OCI-LY1 (cell line): Measurements from ENCODE around the gene ZNF618.

Source experiments
- H2AFZ ChIP-seq: fragments of 200-600 bp; sonication (generic), shearing (Covaris generic); 2 replicates; pipeline ENCODE4 v1.6.0; 2014; ENCODE audit warnings: antibody characterized with exemption, mild to moderate bottlenecking, low read length
- H3F3A ChIP-seq: fragments of 200-600 bp; sonication (generic), shearing (Covaris generic); 2 replicates; pipeline ENCODE4 v1.6.0; 2014; ENCODE audit warnings: mild to moderate bottlenecking, antibody characterized with exemption, low read length, moderate library complexity; ENCODE audit not compliant: insufficient read depth
- H3K27ac ChIP-seq: fragments of 200-600 bp; sonication (generic); 2 replicates; pipeline ENCODE4 v1.5.1; 2014; ENCODE audit warnings: low read length, mixed run types, mild to moderate bottlenecking, low read depth; ENCODE audit not compliant: poor library complexity, severe bottlenecking
- H3K27me3 ChIP-seq: fragments of 200-600 bp; sonication (generic); 2 replicates; pipeline ENCODE4 v1.6.0; 2014; ENCODE audit warnings: antibody characterized with exemption, mild to moderate bottlenecking, low read length, moderate library complexity; ENCODE audit not compliant: insufficient read depth
- H3K36me3 ChIP-seq: fragments of 200-600 bp; sonication (generic); 2 replicates; pipeline ENCODE4 v1.6.1; 2014; ENCODE audit warnings: mild to moderate bottlenecking, antibody characterized with exemption, low read length, moderate library complexity, mixed read lengths; ENCODE audit not compliant: insufficient read depth
- H3K4me1 ChIP-seq: fragments of 200-600 bp; sonication (generic); 2 replicates; pipeline ENCODE4 v1.5.1; 2014; ENCODE audit warnings: mild to moderate bottlenecking, low read length, moderate library complexity; ENCODE audit not compliant: insufficient read depth, severe bottlenecking
- H3K4me2 ChIP-seq: fragments of 200-600 bp; sonication (generic), shearing (Covaris generic); 2 replicates; pipeline ENCODE4 v1.6.1; 2014; ENCODE audit warnings: low read length
- H3K4me3 ChIP-seq: fragments of 200-600 bp; sonication (generic); 2 replicates; pipeline ENCODE4 v1.5.1; 2014; ENCODE audit warnings: low read length, low read depth, mild to moderate bottlenecking, mixed read lengths; ENCODE audit not compliant: poor library complexity, severe bottlenecking
- H3K79me2 ChIP-seq: fragments of 200-600 bp; shearing (Covaris generic); 2 replicates; pipeline ENCODE4 v1.6.1; 2016; ENCODE audit warnings: mixed run types, low read length, mixed read lengths; ENCODE audit not compliant: insufficient read depth
- H3K9ac ChIP-seq: fragments of 200-600 bp; sonication (generic), shearing (Covaris generic); 2 replicates; pipeline ENCODE4 v1.6.1; 2014; ENCODE audit warnings: mild to moderate bottlenecking, low read length, mixed read lengths
- H3K9me2 ChIP-seq: fragments of 200-600 bp; sonication (generic), shearing (Covaris generic); 2 replicates; pipeline ENCODE4 v1.6.1; 2014; ENCODE audit warnings: low read depth, mild to moderate bottlenecking, low read length, mixed read lengths
- H3K9me3 ChIP-seq: fragments of 200-600 bp; shearing (Covaris generic); 2 replicates; pipeline ENCODE4 v1.6.1; 2014; ENCODE audit warnings: low read length, mixed read lengths
- H4K20me1 ChIP-seq: fragments of 200-600 bp; sonication (generic), shearing (Covaris generic); 2 replicates; pipeline ENCODE4 v1.6.0; 2016; ENCODE audit warnings: mild to moderate bottlenecking, low read length; ENCODE audit not compliant: insufficient read depth
- CTCF ChIP-seq: fragments of 200-600 bp; sonication (generic), shearing (Covaris generic); IDR thresholded peaks from 2 replicates; pipeline ENCODE4 v1.5.1; 2017; ENCODE audit warnings: mild to moderate bottlenecking, antibody characterized with exemption, low read length, moderate library complexity, mixed read lengths
- EZH2 ChIP-seq: fragments of 200-600 bp; sonication (generic), shearing (Covaris generic); IDR thresholded peaks from 2 replicates; pipeline ENCODE4 v1.8.0; 2017; ENCODE audit warnings: borderline replicate concordance, mixed run types, mild to moderate bottlenecking, antibody characterized with exemption, low read length, moderate library complexity, mixed read lengths

Gene ZNF618

GRCh38 chr9:113963017-113963620 is 87.0 kb downstream of the ZNF618 start:
- no peaks in the 10 kb centered on the region for H3K36me3 ChIP-seq
- no peaks in the 10 kb centered on the region for H3K79me2 ChIP-seq
- no peaks in the 10 kb centered on the region for H4K20me1 ChIP-seq
- TF ChIP-seq CTCF: peak; percentile 74
- no peak for TF ChIP-seq EZH2
- H3K4me2 ChIP-seq: no peak overlapping the region
- H3K9ac ChIP-seq: no peak overlapping the region
- H3K4me1 ChIP-seq: no peaks in the 10 kb centered on the region
- H3K9me2 ChIP-seq: no peaks in the 10 kb centered on the region
- H3K27me3 ChIP-seq: 0 out of 2 replicates have a peak, but pooled peaks cover 4% of the 10 kb centered on the region
- H3K9me3 ChIP-seq: no peaks in the 10 kb centered on the region
- no peak overlapping the region for H3K4me3 ChIP-seq
- no peak overlapping the region for H2AFZ ChIP-seq
- H3K27ac ChIP-seq: no peak overlapping the region
- H3F3A ChIP-seq: no peaks in the 10 kb centered on the region

GRCh38 chr9:113963696-113964494 is 87.8 kb downstream of the ZNF618 start:
- Histone ChIP-seq H3K9me2 (no peaks in the 10 kb centered on the region), H3K4me1 (no peaks in the 10 kb centered on the region), H3K27me3 (0 out of 2 replicates have a peak, but pooled peaks cover 4% of the 10 kb centered on the region), H2AFZ (no peak overlapping the region), H3K27ac (no peak overlapping the region), H3K36me3 (no peaks in the 10 kb centered on the region), H3K4me3 (no peak overlapping the region), H3K9ac (no peak overlapping the region), H3K9me3 (no peaks in the 10 kb centered on the region), H3K4me2 (no peak overlapping the region), H3F3A (no peaks in the 10 kb centered on the region), H4K20me1 (no peaks in the 10 kb centered on the region), H3K79me2 (no peaks in the 10 kb centered on the region)
- no peak for TF ChIP-seq CTCF
- TF ChIP-seq EZH2: no peak

GRCh38 chr9:113964495-113965170 is 88.5 kb downstream of the ZNF618 start:
- TF ChIP-seq EZH2 (no peak), CTCF (no peak)
- Histone ChIP-seq H3K9me3 (no peaks in the 10 kb centered on the region), H3K9ac (no peak overlapping the region), H4K20me1 (no peaks in the 10 kb centered on the region), H3K4me3 (no peak overlapping the region), H3K9me2 (no peaks in the 10 kb centered on the region), H3K79me2 (no peaks in the 10 kb centered on the region), H3K4me2 (no peak overlapping the region), H3K4me1 (no peaks in the 10 kb centered on the region), H3K27ac (no peak overlapping the region), H3K27me3 (peaks cover 4% of the 10 kb centered on the region; the same call in 1 of the 2 replicates), H3F3A (no peaks in the 10 kb centered on the region), H3K36me3 (no peaks in the 10 kb centered on the region), H2AFZ (no peak overlapping the region)
